Measurements from ENCODE around the gene BCAT1.
A peak's percentile ranks its signal among the peaks of the same experiment; 100 is the strongest.

DNA sequence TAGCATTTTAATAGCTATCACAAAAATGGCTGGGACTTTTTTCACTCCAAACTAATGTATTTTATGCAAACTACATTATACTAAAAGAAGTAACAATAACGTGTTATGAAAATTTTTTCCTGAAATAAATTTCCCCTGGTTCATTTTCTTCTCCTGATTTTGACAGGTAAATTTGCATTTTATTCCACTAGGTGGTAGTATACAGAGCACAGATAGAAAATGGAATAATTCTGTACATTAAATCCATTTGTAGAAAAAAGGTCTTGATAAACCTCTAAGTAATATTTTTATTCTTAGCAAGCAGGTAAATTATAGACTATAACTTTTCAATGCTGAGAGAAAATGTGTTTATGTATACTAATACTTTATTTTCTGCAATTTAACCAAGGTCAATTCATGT is 96.5 kb downstream of the BCAT1 start:
- TF ChIP-seq, protein P1, sequence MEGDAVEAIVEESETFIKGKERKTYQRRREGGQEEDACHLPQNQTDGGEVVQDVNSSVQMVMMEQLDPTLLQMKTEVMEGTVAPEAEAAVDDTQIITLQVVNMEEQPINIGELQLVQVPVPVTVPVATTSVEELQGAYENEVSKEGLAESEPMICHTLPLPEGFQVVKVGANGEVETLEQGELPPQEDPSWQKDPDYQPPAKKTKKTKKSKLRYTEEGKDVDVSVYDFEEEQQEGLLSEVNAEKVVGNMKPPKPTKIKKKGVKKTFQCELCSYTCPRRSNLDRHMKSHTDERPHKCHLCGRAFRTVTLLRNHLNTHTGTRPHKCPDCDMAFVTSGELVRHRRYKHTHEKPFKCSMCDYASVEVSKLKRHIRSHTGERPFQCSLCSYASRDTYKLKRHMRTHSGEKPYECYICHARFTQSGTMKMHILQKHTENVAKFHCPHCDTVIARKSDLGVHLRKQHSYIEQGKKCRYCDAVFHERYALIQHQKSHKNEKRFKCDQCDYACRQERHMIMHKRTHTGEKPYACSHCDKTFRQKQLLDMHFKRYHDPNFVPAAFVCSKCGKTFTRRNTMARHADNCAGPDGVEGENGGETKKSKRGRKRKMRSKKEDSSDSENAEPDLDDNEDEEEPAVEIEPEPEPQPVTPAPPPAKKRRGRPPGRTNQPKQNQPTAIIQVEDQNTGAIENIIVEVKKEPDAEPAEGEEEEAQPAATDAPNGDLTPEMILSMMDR (IDR thresholded peaks at IDR 0.05; ENCODE audit: low read length): peak; percentile 37
- TF ChIP-seq EZH2 (IDR thresholded peaks at IDR 0.05; ENCODE audit: borderline replicate concordance, low read length): no peak

All from OCI-LY1 (cell line).